Anterior cingulate cortex (tissue), 58 donors: Measurements from ENCODE around the gene APBB1IP.
"Not testable (repeated sequence)": the region's sequence is repeated elsewhere in the genome, so short reads cannot be mapped to it uniquely, and the experiment has no call there.

Source experiments
- DNase-seq, 58 donors: peaks; one replicate each; lab custom pipeline; 2025; lab: John Stamatoyannopoulos, UW

The APBB1IP gene

DNA sequence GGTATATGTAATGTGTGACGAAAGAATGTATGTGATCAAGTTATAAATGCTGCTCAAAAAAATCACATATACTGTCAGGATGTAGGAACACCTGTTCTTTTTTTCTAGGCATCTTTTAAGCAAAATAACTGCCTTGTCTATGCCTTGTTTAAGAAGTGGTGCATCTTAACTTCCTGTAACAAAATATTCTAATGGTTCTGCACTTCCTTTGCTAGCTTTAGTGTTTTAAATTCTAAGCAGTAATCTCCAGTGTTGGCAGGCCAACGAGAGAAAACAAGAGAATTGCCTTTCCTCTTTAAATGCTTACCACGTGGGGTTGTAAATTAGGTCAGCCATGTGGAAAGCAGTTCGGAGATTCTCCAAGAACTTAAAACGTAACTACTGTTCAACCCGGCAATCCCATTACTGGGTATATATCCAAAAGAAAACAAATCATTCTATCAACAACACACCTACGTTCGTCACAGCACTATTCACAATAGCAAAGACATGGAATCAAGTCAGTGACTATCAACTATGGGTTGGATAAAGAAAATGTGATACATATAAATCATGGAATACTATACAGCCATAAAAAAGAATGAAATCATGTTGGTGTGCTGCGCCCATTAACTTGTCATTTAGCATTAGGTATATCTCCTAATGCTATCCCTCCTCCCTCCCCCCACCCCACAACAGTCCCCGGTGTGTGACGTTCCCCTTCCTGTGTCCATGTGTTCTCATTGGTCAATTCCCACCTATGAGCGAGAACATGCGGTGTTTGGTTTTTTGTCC is 166.4 kb downstream of the APBB1IP start:
- DNase-seq, result not testable (repeated sequence)

DNA sequence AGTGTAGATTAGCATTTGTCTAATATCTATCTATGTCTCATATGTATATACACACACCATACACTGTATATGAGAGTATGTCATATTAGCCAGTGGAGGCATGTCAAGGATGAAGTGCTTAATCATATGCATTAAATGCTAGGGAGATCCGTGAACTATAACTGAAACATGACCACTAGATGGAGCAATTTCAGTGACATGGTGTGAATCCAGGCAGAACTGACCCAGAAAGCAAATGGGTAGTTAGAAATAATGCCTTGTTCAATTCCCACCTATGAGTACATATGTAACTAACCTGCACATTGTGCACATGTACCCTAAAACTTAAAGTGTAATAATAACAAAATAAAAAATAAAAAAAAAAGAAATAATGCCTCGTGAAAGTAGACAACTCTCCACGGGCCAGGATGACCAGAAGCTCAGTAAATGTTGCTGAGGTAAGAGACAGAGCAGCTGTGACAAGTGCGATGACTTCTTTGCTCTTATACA is 168.3 kb downstream of the APBB1IP start:
- not testable (repeated sequence) for DNase-seq

GRCh38 chr10:26612151-26612915 is 174.2 kb downstream of the APBB1IP start:
- no peak for DNase-seq
